Mesothelial cell of epicardium (in vitro differentiated cells): ENCODE data around the gene GRIP2. TPM values are rescaled to one million over a fixed set of nuclear protein-coding genes. Genes with fewer than 3 reads are reported as not detected.

Source experiments
- DNase-seq, 2 experiments: peaks; one replicate each; pipeline ENCODE4 v3.0.0; 2021; ENCODE audit warnings: low spot score in 2 of 2; ENCODE audit not compliant: unreplicated experiment in 2 of 2
- H3K27ac Mint-ChIP-seq: 2 replicates; pipeline ENCODE4 v1.8.0; 2021; ENCODE audit warnings: mixed read lengths
- H3K27me3 Mint-ChIP-seq: 2 replicates; pipeline ENCODE4 v1.8.0; 2021; ENCODE audit warnings: low read depth, mixed read lengths
- H3K36me3 Mint-ChIP-seq: 2 replicates; pipeline ENCODE4 v1.8.0; 2021; ENCODE audit warnings: mixed read lengths
- H3K4me1 Mint-ChIP-seq: 2 replicates; pipeline ENCODE4 v1.8.0; 2021; ENCODE audit warnings: mixed read lengths
- H3K4me3 Mint-ChIP-seq: 2 replicates; pipeline ENCODE4 v1.8.0; 2021; ENCODE audit warnings: mild to moderate bottlenecking, moderate library complexity, mixed read lengths
- H3K9me3 Mint-ChIP-seq: 2 replicates; pipeline ENCODE4 v1.8.0; 2021; ENCODE audit warnings: mixed read lengths
- total RNA-seq: library from RNA; stranded (reverse); gene quantifications from 3 replicates; pipeline ENCODE4 v1.2.1, GENCODE V29; 2021
- TF ChIP-seq, protein P1 (sequence below): fragments of 200-600 bp; sonication (generic); IDR thresholded peaks from one replicate; pipeline ENCODE4 v1.5.0; 2021; ENCODE audit warnings: antibody characterized with exemption; ENCODE audit not compliant: unreplicated experiment

GRIP2 gene
- total RNA-seq, 1 donor from 2014 or later = 1.1 TPM

DNA sequence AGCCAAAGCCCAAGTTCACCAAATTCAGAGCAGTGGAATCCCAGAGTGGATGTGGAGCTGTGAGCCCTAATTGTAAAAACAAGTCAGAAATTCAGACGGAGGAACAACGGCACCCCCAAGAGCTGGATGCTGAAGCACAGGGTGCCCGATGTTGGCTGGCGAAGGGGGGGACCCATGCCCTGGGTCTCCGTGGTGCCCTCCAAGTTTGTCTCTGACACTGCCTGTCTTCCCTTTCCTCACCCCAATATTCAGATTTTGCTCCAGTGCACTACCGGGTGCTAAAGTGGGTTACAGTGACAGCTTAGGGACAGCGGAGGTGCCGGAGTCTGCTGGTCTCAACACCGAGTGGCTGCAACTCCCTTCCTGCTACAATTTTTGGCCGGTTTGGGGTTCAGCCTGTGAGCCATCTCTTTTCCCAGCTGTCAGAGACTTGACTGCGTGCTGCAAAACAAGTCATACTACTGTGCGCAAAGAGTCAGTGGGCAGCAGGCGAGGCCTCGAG is 6.6 kb downstream of the GRIP2 start:
- H3K4me3 Mint-ChIP-seq = no peak overlapping the region
- peaks cover 5% of the 10 kb centered on the region for H3K9me3 Mint-ChIP-seq
- no peak overlapping the region for H3K27ac Mint-ChIP-seq
- DNase-seq = no peak
- TF ChIP-seq, protein P1, sequence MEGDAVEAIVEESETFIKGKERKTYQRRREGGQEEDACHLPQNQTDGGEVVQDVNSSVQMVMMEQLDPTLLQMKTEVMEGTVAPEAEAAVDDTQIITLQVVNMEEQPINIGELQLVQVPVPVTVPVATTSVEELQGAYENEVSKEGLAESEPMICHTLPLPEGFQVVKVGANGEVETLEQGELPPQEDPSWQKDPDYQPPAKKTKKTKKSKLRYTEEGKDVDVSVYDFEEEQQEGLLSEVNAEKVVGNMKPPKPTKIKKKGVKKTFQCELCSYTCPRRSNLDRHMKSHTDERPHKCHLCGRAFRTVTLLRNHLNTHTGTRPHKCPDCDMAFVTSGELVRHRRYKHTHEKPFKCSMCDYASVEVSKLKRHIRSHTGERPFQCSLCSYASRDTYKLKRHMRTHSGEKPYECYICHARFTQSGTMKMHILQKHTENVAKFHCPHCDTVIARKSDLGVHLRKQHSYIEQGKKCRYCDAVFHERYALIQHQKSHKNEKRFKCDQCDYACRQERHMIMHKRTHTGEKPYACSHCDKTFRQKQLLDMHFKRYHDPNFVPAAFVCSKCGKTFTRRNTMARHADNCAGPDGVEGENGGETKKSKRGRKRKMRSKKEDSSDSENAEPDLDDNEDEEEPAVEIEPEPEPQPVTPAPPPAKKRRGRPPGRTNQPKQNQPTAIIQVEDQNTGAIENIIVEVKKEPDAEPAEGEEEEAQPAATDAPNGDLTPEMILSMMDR = no peak
- H3K27me3 Mint-ChIP-seq = peaks cover 23% of the 10 kb centered on the region
- H3K36me3 Mint-ChIP-seq = no peaks in the 10 kb centered on the region
- H3K4me1 Mint-ChIP-seq = peaks cover 19% of the 10 kb centered on the region

DNA sequence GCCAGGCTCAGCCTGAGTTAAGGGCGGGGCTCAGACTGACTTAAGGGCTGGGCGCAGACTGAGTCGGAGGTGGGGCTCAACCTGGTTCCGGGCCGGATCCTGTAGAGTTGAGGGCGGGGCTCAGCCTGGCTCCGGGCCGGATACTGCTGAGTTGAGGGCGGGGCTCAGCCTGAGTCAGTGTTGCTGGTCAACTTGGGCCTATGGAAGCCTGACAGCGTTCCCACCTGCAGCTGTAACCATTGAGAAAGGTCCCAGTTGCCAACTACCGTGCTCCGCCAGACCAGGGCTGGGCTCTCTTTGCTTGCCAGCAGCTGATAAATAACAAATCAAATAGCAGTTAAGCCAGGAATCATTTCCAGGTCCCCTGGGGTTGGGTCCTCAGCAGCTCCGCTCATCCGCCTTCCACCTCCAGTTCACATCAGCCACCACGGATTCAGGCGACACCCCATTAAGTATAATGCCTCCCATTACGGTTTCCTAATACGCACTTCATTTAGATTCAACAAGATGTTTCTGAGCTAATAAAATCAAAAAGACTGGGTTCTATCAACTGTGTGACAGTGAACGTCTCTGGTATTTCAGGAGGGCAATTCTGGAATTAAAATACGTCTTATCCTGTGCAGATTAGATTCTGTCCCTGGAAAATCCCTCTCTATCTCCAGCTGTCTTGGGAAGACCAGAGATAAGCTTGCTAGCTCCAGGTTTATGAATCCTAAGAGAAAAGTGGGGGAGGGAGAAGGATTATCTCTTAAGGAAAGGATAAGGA is 7.3 kb downstream of the GRIP2 start:
- Mint-ChIP-seq H3K4me3 (no peak overlapping the region), H3K27me3 (peaks cover 27% of the 10 kb centered on the region), H3K36me3 (no peaks in the 10 kb centered on the region), H3K27ac (no peak overlapping the region), H3K4me1 (peaks cover 19% of the 10 kb centered on the region), H3K9me3 (peaks cover 5% of the 10 kb centered on the region)
- TF ChIP-seq, protein P1 = no peak
- no peak for DNase-seq

DNA sequence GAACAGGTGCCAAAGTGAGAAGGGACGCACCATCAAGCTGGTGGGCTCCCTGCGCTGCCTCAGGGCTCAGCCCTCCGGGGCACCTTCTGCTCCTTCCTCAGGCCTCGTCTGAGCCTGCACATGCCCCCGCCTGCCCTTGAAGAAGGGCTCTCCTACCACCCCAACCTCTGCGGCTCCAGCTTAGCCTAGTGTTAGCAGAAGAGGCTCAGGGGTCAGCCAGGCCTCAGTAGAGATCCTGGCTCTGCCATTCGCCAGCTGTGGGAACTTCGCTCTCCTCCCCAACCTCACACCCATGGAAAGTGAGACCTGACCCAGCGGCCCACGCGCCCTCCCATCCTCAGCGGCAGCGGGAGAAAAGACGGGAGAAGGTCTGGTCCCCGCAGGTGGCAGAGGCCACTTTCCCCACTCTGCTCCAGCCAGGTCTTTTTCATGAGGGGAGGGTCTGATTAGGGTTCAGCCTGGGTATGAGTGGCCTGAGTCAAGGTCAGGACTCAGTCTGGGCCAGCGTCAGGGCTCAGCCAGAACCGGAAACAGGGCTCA is 8.2 kb downstream of the GRIP2 start:
- DNase-seq = no peak
- no peak overlapping the region for H3K4me3 Mint-ChIP-seq
- no peak overlapping the region for H3K27ac Mint-ChIP-seq
- H3K4me1 Mint-ChIP-seq = peaks cover 19% of the 10 kb centered on the region
- H3K36me3 Mint-ChIP-seq = no peaks in the 10 kb centered on the region
- TF ChIP-seq, protein P1 = no peak
- peaks cover 5% of the 10 kb centered on the region for H3K9me3 Mint-ChIP-seq
- peaks cover 30% of the 10 kb centered on the region for H3K27me3 Mint-ChIP-seq

DNA sequence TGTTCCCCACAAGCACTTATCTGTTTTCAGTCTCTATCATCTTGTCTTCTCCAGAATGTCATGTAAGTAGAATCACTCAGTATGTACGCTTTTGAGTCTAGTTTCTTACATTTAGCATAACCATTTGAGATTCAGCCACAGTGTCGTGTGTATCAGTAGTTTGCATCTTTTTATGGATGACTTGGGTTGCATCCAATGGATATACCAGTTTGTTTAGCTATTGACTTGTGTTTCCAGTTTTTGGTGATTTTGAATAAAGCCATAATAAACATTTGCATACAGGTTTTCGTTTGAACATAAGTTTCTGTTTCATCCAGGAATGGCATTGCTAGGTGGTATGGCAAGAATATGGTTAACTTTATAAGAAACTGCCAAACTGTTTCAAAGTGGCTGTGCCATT is 12.1 kb downstream of the GRIP2 start:
- H3K4me3 Mint-ChIP-seq = no peak overlapping the region
- TF ChIP-seq, protein P1 = no peak
- no peaks in the 10 kb centered on the region for H3K36me3 Mint-ChIP-seq
- H3K9me3 Mint-ChIP-seq = peaks cover 5% of the 10 kb centered on the region
- no peak overlapping the region for H3K27ac Mint-ChIP-seq
- no peak for DNase-seq
- H3K27me3 Mint-ChIP-seq = peaks cover 37% of the 10 kb centered on the region
- peaks cover 8% of the 10 kb centered on the region for H3K4me1 Mint-ChIP-seq

DNA sequence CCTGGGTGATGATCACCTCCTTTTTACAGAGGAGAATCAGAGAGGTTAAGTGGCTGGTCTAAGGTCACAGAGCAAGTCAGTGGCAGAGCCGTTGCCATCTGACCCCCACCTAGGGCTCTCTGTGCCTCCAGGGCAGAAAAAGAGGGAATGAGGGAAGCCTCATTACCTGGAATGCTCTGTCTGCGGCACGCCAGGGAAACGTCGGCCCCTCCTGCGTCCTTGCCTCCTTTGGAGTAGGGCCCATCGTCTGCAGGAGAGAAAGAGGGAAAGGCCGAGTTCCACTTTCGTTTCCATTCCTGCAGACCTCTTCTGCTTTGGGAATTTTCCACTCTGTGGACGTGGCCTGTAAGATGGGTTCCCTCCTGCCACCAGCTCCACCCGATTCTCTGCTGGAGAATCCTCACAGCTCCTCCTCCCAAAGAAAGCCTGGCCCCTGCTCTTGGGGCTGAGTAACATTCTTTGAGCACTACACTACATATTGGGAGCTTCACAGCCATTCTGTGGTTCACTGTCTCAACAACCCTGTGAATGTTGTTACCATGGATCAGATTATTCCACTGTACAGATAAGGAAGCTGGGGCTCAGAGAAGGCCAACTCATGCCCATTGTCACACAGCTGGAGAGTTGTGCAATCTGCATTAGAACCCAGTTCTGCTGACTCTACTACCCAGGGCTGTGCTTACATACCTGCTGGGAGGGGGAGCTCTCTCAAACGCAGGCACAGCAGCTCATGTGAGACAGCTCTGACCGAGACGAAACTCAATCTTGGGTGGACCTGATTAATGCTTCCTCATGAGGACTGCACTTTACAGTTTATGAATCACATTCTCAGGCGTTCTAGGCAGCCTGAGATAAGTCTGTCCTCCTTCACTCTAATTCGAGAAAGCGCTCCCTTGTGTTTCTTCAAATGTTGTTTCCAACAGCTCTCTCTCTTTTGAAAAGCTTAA is 14.2 kb downstream of the GRIP2 start:
- no peak overlapping the region for H3K27ac Mint-ChIP-seq
- DNase-seq = no peak
- H3K27me3 Mint-ChIP-seq = peaks cover 32% of the 10 kb centered on the region
- TF ChIP-seq, protein P1 = no peak
- peaks cover 5% of the 10 kb centered on the region for H3K9me3 Mint-ChIP-seq
- H3K4me3 Mint-ChIP-seq = no peak overlapping the region
- H3K4me1 Mint-ChIP-seq = peaks cover 4% of the 10 kb centered on the region
- no peaks in the 10 kb centered on the region for H3K36me3 Mint-ChIP-seq
